GM18505 (cell line): ENCODE measurements around the gene SINHCAF.
"Not testable (repeated sequence)": the region's sequence is repeated elsewhere in the genome, so short reads cannot be mapped to it uniquely, and the experiment has no call there.

Experiments used
- ATAC-seq: cut with Tn5 transposase; IDR thresholded peaks from one replicate; pipeline ENCODE4 v1.9.1; 2021; ENCODE audit not compliant: unreplicated experiment
- POLR2A ChIP-seq: IDR thresholded peaks from 4 replicates; pipeline ENCODE4 v1.6.1; 2011; ENCODE audit warnings: borderline replicate concordance; ENCODE audit not compliant: insufficient read depth, insufficient read length; ENCODE audit errors: extremely low read depth

SINHCAF gene, protein sequence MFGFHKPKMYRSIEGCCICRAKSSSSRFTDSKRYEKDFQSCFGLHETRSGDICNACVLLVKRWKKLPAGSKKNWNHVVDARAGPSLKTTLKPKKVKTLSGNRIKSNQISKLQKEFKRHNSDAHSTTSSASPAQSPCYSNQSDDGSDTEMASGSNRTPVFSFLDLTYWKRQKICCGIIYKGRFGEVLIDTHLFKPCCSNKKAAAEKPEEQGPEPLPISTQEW

GRCh38 chr12:31325877-31326631 is at the start of gene SINHCAF:
Gene SINHCAF, minus strand, starts transcription at chr12:31326150. Its CDS starts 27,946 bp downstream, at chr12:31298204.
- peak; percentile 48 for ATAC-seq
- peak; percentile 98 for TF ChIP-seq POLR2A

DNA sequence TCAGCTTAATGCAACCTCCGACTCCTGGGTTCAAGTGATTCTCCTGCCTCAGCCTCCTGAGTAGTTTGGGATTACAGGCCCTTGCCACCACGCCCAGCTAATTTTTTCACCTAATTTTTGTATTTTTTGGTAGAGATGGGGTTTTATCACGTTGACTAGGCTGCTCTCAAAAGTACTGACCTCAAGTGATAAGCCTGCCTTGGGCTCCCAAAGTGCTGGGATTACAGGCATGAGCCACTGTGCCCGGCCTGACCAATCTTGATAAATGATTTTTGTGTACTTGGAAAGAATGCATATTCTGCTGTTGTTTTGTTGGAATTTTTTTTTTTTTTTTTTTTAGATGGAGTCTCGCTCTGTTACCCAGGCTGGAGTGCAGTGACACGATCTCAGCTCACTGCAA is 49.5 kb upstream of the SINHCAF start:
- not testable (repeated sequence) for ATAC-seq

DNA sequence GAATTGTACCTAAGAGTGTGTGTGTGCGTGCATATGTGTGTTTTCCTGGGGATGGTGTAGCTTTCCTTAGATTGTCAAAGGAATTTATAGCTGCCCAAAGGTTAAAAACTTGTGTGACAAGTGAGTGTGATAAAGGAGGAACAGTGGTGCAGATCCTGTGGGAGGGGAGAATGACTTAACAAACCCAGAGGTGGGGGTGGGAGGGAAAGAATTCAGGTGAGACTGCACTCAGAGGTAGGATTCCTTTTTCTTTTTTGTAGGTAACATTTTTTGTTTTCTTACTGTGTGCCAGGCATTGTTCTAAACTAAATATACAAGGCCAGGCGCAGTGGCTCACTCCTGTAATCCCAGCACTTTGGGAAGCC is 45.3 kb upstream of the SINHCAF start:
- no peak for ATAC-seq
- TF ChIP-seq POLR2A = no peak

DNA sequence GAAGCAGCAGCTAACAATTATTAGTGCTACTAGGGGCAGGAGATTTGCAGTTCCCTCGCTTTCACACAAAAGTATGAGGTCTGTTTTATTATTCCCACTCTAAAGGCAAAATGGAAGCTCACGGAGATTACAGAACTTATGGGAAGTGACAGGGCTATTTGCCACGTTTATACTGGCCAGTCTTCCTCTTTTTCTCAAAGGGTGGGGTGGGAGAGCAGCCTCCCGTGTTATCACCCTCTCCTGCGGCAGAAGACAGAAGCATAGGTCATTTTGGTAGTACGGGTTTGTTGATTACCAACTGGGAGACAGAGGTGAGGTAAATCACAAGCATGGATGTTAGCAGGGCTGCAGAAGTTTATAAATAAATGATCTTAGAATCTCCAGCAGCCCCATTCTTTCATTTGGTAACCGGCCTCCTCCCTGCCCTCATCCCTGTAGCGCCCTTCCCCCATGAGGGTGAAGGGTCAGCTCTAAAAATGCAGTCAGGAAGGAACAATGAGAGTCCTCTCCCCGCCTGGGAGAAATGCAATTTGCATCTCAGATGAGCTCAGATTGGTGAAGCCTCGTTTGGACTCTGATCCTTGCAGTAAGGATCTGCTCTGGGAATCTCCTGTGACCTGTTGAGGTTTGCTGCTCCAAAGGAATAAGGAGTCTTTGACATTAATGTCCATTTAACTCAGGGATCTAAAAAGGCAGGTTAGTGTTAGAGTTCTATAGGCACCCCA is 44.7 kb upstream of the SINHCAF start:
- TF ChIP-seq POLR2A = no peak
- no peak for ATAC-seq

DNA sequence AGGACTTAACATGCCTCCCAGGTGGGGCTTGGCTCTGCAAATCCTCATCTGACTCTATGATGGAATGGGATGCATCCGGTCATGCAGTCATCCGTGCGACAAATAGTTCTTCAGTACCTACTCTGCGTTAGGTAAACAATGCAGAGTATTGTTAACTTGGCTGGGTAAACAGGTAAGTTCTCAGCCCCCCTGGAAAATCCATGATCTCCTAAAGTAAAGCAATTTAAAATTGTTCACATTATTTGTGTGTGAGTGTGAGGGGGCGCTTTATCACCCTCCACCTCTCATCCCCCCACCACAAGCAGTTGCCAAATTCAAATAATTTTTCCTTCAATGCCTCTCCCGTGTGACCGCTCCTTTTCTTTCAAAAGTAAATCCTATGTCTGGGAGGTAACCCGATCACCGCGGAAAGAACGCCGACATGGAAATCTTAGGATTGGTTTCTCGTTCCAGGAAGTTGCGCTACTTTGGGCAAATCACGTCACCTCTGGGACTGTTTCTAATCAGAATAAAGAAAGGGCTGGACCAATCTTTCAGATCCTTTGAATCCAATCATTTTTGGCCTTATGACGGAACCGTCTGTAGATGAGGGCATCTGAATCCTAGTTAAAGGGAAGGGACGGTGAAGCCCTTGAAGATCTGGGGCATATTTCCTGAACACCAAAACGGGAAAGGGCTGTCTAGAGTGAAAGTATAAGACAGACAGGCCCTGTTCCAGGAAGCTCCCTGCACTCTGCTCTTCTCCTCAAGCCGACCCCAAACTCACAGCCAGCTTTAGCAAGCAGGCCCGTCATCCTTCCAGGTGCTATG is 44.0 kb upstream of the SINHCAF start:
- no peak for ATAC-seq
- TF ChIP-seq POLR2A = no peak

- no peak for TF ChIP-seq POLR2A
- no peak for ATAC-seq
Measured at GRCh38 chr12:31368666-31369361, 42.9 kb upstream of the SINHCAF start.

GRCh38 chr12:31366104-31366621 is 40.2 kb upstream of the SINHCAF start:
- no peak for ATAC-seq
- TF ChIP-seq POLR2A = no peak

- ATAC-seq = no peak
- no peak for TF ChIP-seq POLR2A
Measured at GRCh38 chr12:31363831-31364230, 37.9 kb upstream of the SINHCAF start.

DNA sequence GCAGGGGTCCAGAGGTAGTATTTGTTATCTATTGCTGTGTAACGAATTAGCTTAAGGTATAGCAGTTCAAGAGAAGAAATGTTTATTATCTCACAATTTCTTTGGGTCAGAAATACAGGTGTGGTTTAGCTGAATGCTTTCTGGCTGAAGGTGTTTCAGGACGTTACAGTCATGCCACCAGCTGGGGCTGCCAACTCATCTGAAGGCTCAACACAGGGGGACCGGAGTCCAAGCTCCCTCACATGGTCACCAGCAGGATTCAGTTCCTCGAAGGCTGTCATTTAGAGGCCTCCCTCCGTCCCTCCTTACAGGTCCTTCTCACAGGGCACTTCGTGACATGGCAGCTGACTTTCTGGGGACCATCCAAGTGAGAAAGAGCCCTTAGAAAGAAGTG is 37.5 kb upstream of the SINHCAF start:
- no peak for TF ChIP-seq POLR2A
- ATAC-seq = no peak

DNA sequence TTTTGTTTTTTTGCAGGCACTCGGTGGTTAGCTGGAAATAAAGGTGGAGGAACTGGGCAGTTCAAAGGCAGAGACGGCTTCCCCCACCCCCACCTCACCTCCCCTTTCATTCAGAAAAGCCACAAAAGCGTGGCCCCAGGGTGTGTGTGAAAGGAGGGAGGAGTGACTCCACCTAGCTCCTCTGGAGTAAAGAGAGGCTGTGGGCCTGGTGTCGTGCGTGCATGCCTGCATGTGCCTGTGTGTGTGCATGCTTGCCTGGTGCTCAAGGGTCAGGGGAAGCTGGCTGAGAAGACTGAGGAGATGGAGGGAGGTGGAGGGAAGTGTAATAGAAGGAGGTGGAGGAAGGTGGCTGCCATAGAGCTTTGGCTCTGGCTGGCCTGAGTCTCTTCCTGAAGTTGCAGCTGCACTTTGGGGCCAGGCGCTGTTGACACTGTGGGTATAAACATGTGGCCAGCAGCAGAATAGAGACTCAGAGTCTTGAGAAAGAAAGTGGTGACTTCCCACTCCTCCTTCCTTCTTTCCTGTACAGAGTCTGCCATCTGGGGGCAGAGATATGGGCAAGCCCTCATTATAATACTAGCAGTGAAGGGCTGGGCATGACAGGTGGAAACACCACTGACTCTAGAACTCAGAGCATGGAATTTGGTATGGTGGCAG is 36.9 kb upstream of the SINHCAF start:
- peak; percentile 65 for ATAC-seq
- TF ChIP-seq POLR2A = peak; percentile 8

- peak; percentile 45 for ATAC-seq
Measured at GRCh38 chr12:31362115-31362758, 36.3 kb upstream of the SINHCAF start.

GRCh38 chr12:31361730-31362114 is 35.8 kb upstream of the SINHCAF start:
- TF ChIP-seq POLR2A = no peak
- ATAC-seq = no peak

More at GRCh38 chr12:31362115-31362758, 36.3 kb upstream of the SINHCAF start:
- no peak for TF ChIP-seq POLR2A
